IMR-90 (cell line): ENCODE results near the gene WDR37. TPM values are rescaled to one million over a fixed set of nuclear protein-coding genes. Genes with fewer than 3 reads are reported as not detected.

Source experiments
- ATAC-seq: fragments of 200-7000 bp; cut with Tn5 transposase; 2 replicates; pipeline ENCODE4 v1.9.1; 2020; ENCODE audit warnings: low read depth, mild to moderate bottlenecking, moderate library complexity
- BruUV-seq: library from RNA; stranded (reverse); fragments of 400-500 nt; replicated peaks from 2 replicates; lab custom pipeline; 2021; lab: Mats Ljungman, UMichigan
- CTCF ChIA-PET: fragments of 300-600 bp; formaldehyde crosslinking; extraction: SDS; loops from one replicate; lab custom pipeline; 2021; ENCODE audit warnings: antibody characterized with exemption; lab: Yijun Ruan, JAX
- POLR2A ChIA-PET: fragments of 300-600 bp; sonication (Branson Sonifier 250); formaldehyde crosslinking; loops from one replicate; lab custom pipeline; 2022; ENCODE audit warnings: antibody characterized with exemption; ENCODE audit not compliant: unreplicated experiment; lab: Charles Lee
- DNase-seq: peaks from one replicate; pipeline ENCODE4 v3.0.0; 2013
- H2AFZ ChIP-seq: replicated peaks from 2 replicates; pipeline ENCODE3; 2013; ENCODE audit warnings: low read length, mild to moderate bottlenecking; ENCODE audit not compliant: poor library complexity
- H2AK5ac ChIP-seq: 2 replicates; pipeline ENCODE4 v1.6.1; 2013; ENCODE audit warnings: low read depth, low read length, inconsistent platforms
- H2AK9ac ChIP-seq: replicated peaks from 2 replicates; pipeline ENCODE3; 2013; ENCODE audit warnings: mild to moderate bottlenecking, low read depth, low read length, moderate library complexity; ENCODE audit not compliant: poor library complexity
- H2BK120ac ChIP-seq: 2 replicates; pipeline ENCODE4 v1.6.1; 2013; ENCODE audit warnings: low read depth, low read length, inconsistent platforms
- H2BK15ac ChIP-seq: 3 replicates; pipeline ENCODE4 v1.6.1; 2013; ENCODE audit warnings: low read depth, low read length, inconsistent platforms
- H2BK20ac ChIP-seq: 2 replicates; pipeline ENCODE4 v1.6.1; 2013; ENCODE audit warnings: low read depth, mild to moderate bottlenecking, inconsistent platforms, low read length, moderate library complexity
- H2BK5ac ChIP-seq: 2 replicates; pipeline ENCODE4 v1.6.1; 2013; ENCODE audit warnings: mild to moderate bottlenecking, low read depth, low read length, inconsistent platforms; ENCODE audit not compliant: poor library complexity, severe bottlenecking
- H3K14ac ChIP-seq: replicated peaks from 2 replicates; pipeline ENCODE4 v1.6.1; 2013; ENCODE audit warnings: low read depth, low read length, inconsistent platforms
- H3K18ac ChIP-seq: 2 replicates; pipeline ENCODE4 v1.6.1; 2013; ENCODE audit warnings: low read depth, low read length, control low read depth
- H3K23ac ChIP-seq: 2 replicates; pipeline ENCODE4 v1.6.1; 2013; ENCODE audit warnings: low read depth, low read length, inconsistent platforms
- H3K27ac ChIP-seq: 2 replicates; pipeline ENCODE4 v1.5.1; 2013; ENCODE audit warnings: mild to moderate bottlenecking, control low read depth, low read length; ENCODE audit not compliant: insufficient read depth
- H3K27me3 ChIP-seq: 2 replicates; pipeline ENCODE4 v1.6.1; 2013; ENCODE audit warnings: low read length; ENCODE audit not compliant: control insufficient read depth, insufficient read depth
- H3K36me3 ChIP-seq: 2 replicates; pipeline ENCODE4 v1.6.1; 2013; ENCODE audit warnings: low read length, mixed read lengths; ENCODE audit not compliant: control insufficient read depth, insufficient read depth
- H3K4ac ChIP-seq: 2 replicates; pipeline ENCODE4 v1.6.1; 2013; ENCODE audit warnings: low read depth, low read length, inconsistent platforms
- H3K4me1 ChIP-seq: 2 replicates; pipeline ENCODE4 v1.6.1; 2013; ENCODE audit warnings: low read length, mixed read lengths; ENCODE audit not compliant: control insufficient read depth, insufficient read depth
- H3K4me2 ChIP-seq: 2 replicates; pipeline ENCODE4 v1.6.1; 2013; ENCODE audit warnings: low read depth, mild to moderate bottlenecking, control low read depth, low read length, moderate library complexity
- H3K4me3 ChIP-seq: 2 replicates; pipeline ENCODE4 v1.5.1; 2013; ENCODE audit warnings: low read depth, mild to moderate bottlenecking, control low read depth, low read length, moderate library complexity; ENCODE audit not compliant: insufficient read depth
- H3K56ac ChIP-seq: 2 replicates; pipeline ENCODE4 v1.6.1; 2013; ENCODE audit warnings: low read length, inconsistent platforms; ENCODE audit not compliant: insufficient read depth; ENCODE audit errors: extremely low read depth
- H3K79me1 ChIP-seq, 2 experiments: 2 replicates each; pipeline ENCODE4 v1.6.1; 2013; ENCODE audit warnings: low read length in 2 of 2, inconsistent platforms in 1 of 2, low read depth in 1 of 2
- H3K9ac ChIP-seq: 2 replicates; pipeline ENCODE4 v1.6.1; 2013; ENCODE audit warnings: low read depth, low read length, control low read depth
- H3K9me1 ChIP-seq: 2 replicates; pipeline ENCODE4 v1.6.1; 2013; ENCODE audit warnings: low read length, inconsistent platforms; ENCODE audit not compliant: insufficient read depth
- H3K9me3 ChIP-seq: 2 replicates; pipeline ENCODE4 v1.6.1; 2013; ENCODE audit warnings: low read length; ENCODE audit not compliant: control insufficient read depth, insufficient read depth
- H4K20me1 ChIP-seq: 2 replicates; pipeline ENCODE4 v1.6.1; 2013; ENCODE audit warnings: low read length, inconsistent platforms; ENCODE audit not compliant: insufficient read depth
- H4K5ac ChIP-seq: 2 replicates; pipeline ENCODE4 v1.6.1; 2013; ENCODE audit warnings: mild to moderate bottlenecking, low read depth, low read length, control low read depth
- H4K8ac ChIP-seq, 2 experiments: 2 replicates each; pipeline ENCODE4 v1.6.1; 2013; ENCODE audit warnings: low read depth in 2 of 2, low read length in 2 of 2, control low read depth in 1 of 2, inconsistent platforms in 1 of 2
- H4K91ac ChIP-seq: 2 replicates; pipeline ENCODE4 v1.6.1; 2013; ENCODE audit warnings: low read depth, low read length, inconsistent platforms; ENCODE audit not compliant: insufficient read depth
- ELK1 ChIP-seq: fragments of 150-350 bp; IDR thresholded peaks from 2 replicates; pipeline ENCODE4 v1.6.1; 2016; ENCODE audit warnings: low read depth, mild to moderate bottlenecking, low read length, moderate library complexity, borderline replicate concordance
- WGBS, 2 experiments: methylation state at CpG; one replicate each; pipeline versions ENCODE4 v1.1.5 to v1.1.7; 2013; ENCODE audit warnings: missing lambda C conversion rate in 2 of 2; ENCODE audit not compliant: insufficient read length in 1 of 2; ENCODE audit errors: extremely low coverage in 2 of 2; 5-methylcytosine and 5-hydroxymethylcytosine counted together
- dilution Hi-C: fragments of 300-500 bp; cut with HindIII; formaldehyde crosslinking; loops from one replicate; pipeline ENCODE4 v1.14.3; 2018; ENCODE audit warnings: low sequenced_read_pairs; ENCODE audit not compliant: unreplicated experiment
- in situ Hi-C: fragments of 300-500 bp; cut with MboI; formaldehyde crosslinking; loops from 3 replicates; pipeline ENCODE4 v1.14.3; 2019; ENCODE audit warnings: low sequenced_read_pairs, inconsistent platforms, mixed read lengths
- intact Hi-C: fragments of 100-400 bp; cut with micrococcal nuclease; formaldehyde crosslinking; loops from 2 replicates; pipeline ENCODE4 v1.10.0; 2022
- polyA plus RNA-seq, 3 experiments: library from polyadenylated mRNA; depleted of rRNA; stranded (reverse); fragments of >200 nt; gene quantifications; 2 replicates each; pipeline ENCODE4 v1.2.3, GENCODE V29; 2012; ENCODE audit warnings: low replicate concordance in 1 of 3
- total RNA-seq: library from RNA; depleted of rRNA; stranded (reverse); fragments of >200 nt; gene quantifications from 2 replicates; pipeline ENCODE4 v1.2.3, GENCODE V29; 2012

Gene WDR37
- total and polyA plus RNA-seq, 2 of the 4 experiments (the other 2 are of a cell fraction), result 12.7 to 14.5 TPM

GRCh38 chr10:1172256-1172984 lies 116.2 kb downstream of the WDR37 start:
- no peak overlapping the region for H2BK120ac ChIP-seq
- no peaks in the 10 kb centered on the region for H3K4me1 ChIP-seq
- H3K23ac ChIP-seq, result no peak overlapping the region
- H3K14ac ChIP-seq, result no peak overlapping the region
- H2AFZ ChIP-seq, result no peak overlapping the region
- WGBS, 2 experiments, result 86% methylated on average over 7 of the region's 15 CpGs; no CpG with 5 or more reads in 1 of the 2 experiments
- no peak overlapping the region for H2AK9ac ChIP-seq
- H4K5ac ChIP-seq, result no peak overlapping the region
- intact Hi-C loops (no loop called here), in situ Hi-C loops (no loop called here), dilution Hi-C loops (no loop called here)
- H4K8ac ChIP-seq, result no peak overlapping the region
- no peak for TF ChIP-seq ELK1
- POLR2A ChIA-PET, result no interaction called here
- H3K18ac ChIP-seq, result no peak overlapping the region
- H3K56ac ChIP-seq, result no peak overlapping the region
- DNase-seq, result no peak
- H3K9me1 ChIP-seq, result no peaks in the 10 kb centered on the region; the same call in 1 of the 2 replicates
- ATAC-seq, result no peak
- no TSS peak for BruUV-seq
- H3K27ac ChIP-seq, result no peak overlapping the region
- H2BK5ac ChIP-seq, result no peak overlapping the region
- H3K27me3 ChIP-seq, result no peaks in the 10 kb centered on the region; the same call in 1 of the 2 replicates
- H4K91ac ChIP-seq, result no peak overlapping the region
- H3K4me3 ChIP-seq, result no peak overlapping the region
- no peak overlapping the region for H2BK20ac ChIP-seq
- no peak overlapping the region for H3K4ac ChIP-seq
- no peak overlapping the region for H2BK15ac ChIP-seq
- no peak overlapping the region for H2AK5ac ChIP-seq
- H3K9ac ChIP-seq, result no peak overlapping the region
- H3K9me3 ChIP-seq, result no peaks in the 10 kb centered on the region
- H3K79me1 ChIP-seq, result no peaks in the 10 kb centered on the region
- H4K20me1 ChIP-seq, result no peaks in the 10 kb centered on the region
- H3K4me2 ChIP-seq, result no peak overlapping the region
- H3K36me3 ChIP-seq, result no peaks in the 10 kb centered on the region
- CTCF ChIA-PET, result no interaction called here
